Neural cell (in vitro differentiated cells): ENCODE results near the gene GMPPA. TPM values are rescaled to one million over a fixed set of nuclear protein-coding genes. Genes with fewer than 3 reads are reported as not detected.

ENCODE experiments used
- H2AFZ ChIP-seq: fragments of 200-600, 300-800 bp; sonication (generic), shearing (Covaris generic); 2 replicates; pipeline ENCODE4 v1.6.0; 2014; ENCODE audit warnings: low read depth, mild to moderate bottlenecking, antibody characterized with exemption, low read length, moderate library complexity
- H3F3A ChIP-seq: fragments of 200-600 bp; shearing (Covaris generic); 2 replicates; pipeline ENCODE4 v1.6.1; 2016; ENCODE audit warnings: mild to moderate bottlenecking, moderate library complexity, mixed read lengths, antibody characterized with exemption, low read length; ENCODE audit not compliant: insufficient read depth, poor library complexity, severe bottlenecking
- H3K27ac ChIP-seq: fragments of 200-600, 300-800 bp; sonication (generic), shearing (Covaris generic); 2 replicates; pipeline ENCODE4 v1.5.1; 2014; ENCODE audit warnings: mild to moderate bottlenecking, low read length, moderate library complexity
- H3K27me3 ChIP-seq: fragments of 300-800, 200-600 bp; sonication (generic), shearing (Covaris generic); 2 replicates; pipeline ENCODE4 v1.6.0; 2014; ENCODE audit warnings: mild to moderate bottlenecking, low read depth, low read length, moderate library complexity; ENCODE audit not compliant: insufficient read depth
- H3K36me3 ChIP-seq: fragments of 300-800, 200-600 bp; sonication (generic), shearing (Covaris generic); 2 replicates; pipeline ENCODE4 v1.5.1; 2014; ENCODE audit warnings: mild to moderate bottlenecking, antibody characterized with exemption, low read length, moderate library complexity; ENCODE audit not compliant: insufficient read depth
- H3K4me2 ChIP-seq: fragments of 300-800, 200-600 bp; sonication (generic), shearing (Covaris generic); 2 replicates; pipeline ENCODE4 v1.6.0; 2014; ENCODE audit warnings: mild to moderate bottlenecking, low read length
- H3K4me3 ChIP-seq: fragments of 300-800, 200-600 bp; sonication (generic), shearing (Covaris generic); 2 replicates; pipeline ENCODE4 v1.5.1; 2014; ENCODE audit warnings: mild to moderate bottlenecking, low read length, moderate library complexity
- H3K79me2 ChIP-seq: fragments of 200-600 bp; shearing (Covaris generic); replicated peaks from 2 replicates; pipeline ENCODE4 v1.6.0; 2014; ENCODE audit warnings: mild to moderate bottlenecking, low read length, moderate library complexity; ENCODE audit not compliant: insufficient read depth
- H3K9ac ChIP-seq: fragments of 300-800, 200-600 bp; sonication (generic), shearing (Covaris generic); 2 replicates; pipeline ENCODE4 v1.6.1; 2016; ENCODE audit warnings: mild to moderate bottlenecking, low read length, mixed read lengths
- H3K9me2 ChIP-seq: fragments of 200-600 bp; shearing (Covaris generic); 2 replicates; pipeline ENCODE4 v1.6.1; 2016; ENCODE audit warnings: mild to moderate bottlenecking, low read length, mixed read lengths; ENCODE audit not compliant: insufficient read depth
- H3K9me3 ChIP-seq: fragments of 200-600, 300-800 bp; sonication (generic), shearing (Covaris generic); 2 replicates; pipeline ENCODE4 v1.6.1; 2016; ENCODE audit warnings: mild to moderate bottlenecking, mixed run types, low read length, moderate library complexity, mixed read lengths
- H4K20me1 ChIP-seq: fragments of 200-600 bp; shearing (Covaris generic); 2 replicates; pipeline ENCODE4 v1.6.1; 2016; ENCODE audit warnings: mild to moderate bottlenecking, mixed run types; ENCODE audit not compliant: insufficient read depth
- EP300 ChIP-seq: fragments of 450-650 bp; conservative IDR thresholded peaks from 2 replicates; pipeline ENCODE4 v1.6.1; 2014; ENCODE audit warnings: antibody characterized with exemption, mild to moderate bottlenecking, moderate library complexity; ENCODE audit not compliant: poor library complexity, severe bottlenecking
- EZH2 ChIP-seq: fragments of 200-600, 300-800 bp; shearing (Covaris generic), sonication (generic); IDR thresholded peaks from 2 replicates; pipeline ENCODE4 v1.6.1; 2014; ENCODE audit warnings: antibody characterized with exemption, low read length, borderline replicate concordance, mild to moderate bottlenecking; ENCODE audit not compliant: insufficient read depth, poor library complexity, severe bottlenecking
- MXI1 ChIP-seq: fragments of 450-650 bp; conservative IDR thresholded peaks from 2 replicates; pipeline ENCODE4 v1.6.1; 2014; ENCODE audit warnings: antibody characterized with exemption, mild to moderate bottlenecking; ENCODE audit not compliant: poor library complexity, severe bottlenecking
- POLR2AphosphoS5 ChIP-seq: IDR thresholded peaks from 2 replicates; pipeline ENCODE4 v1.6.1; 2012
- RAD21 ChIP-seq: fragments of 450-650 bp; conservative IDR thresholded peaks from 2 replicates; pipeline ENCODE4 v1.6.1; 2014; ENCODE audit warnings: antibody characterized with exemption, mild to moderate bottlenecking, moderate library complexity
- SMC3 ChIP-seq: fragments of 450-650 bp; conservative IDR thresholded peaks from 2 replicates; pipeline ENCODE4 v1.6.1; 2014; ENCODE audit warnings: antibody characterized with exemption, mild to moderate bottlenecking, moderate library complexity; ENCODE audit not compliant: poor library complexity
- TAF1 ChIP-seq: IDR thresholded peaks from 2 replicates; pipeline ENCODE4 v1.6.1; 2012; ENCODE audit warnings: low read depth
- polyA plus RNA-seq: library from polyadenylated mRNA; depleted of rRNA; stranded (reverse); fragments of >200 nt; gene quantifications from 2 replicates; pipeline ENCODE4 v1.2.3, GENCODE V29; 2014
- TF ChIP-seq, protein P1 (sequence below): IDR thresholded peaks from 2 replicates; pipeline ENCODE4 v1.6.1; 2012; ENCODE audit warnings: borderline replicate concordance
- TF ChIP-seq, protein P2 (sequence below): fragments of 450-650 bp; IDR thresholded peaks from 2 replicates; pipeline ENCODE4 v1.5.1; 2014; ENCODE audit warnings: antibody characterized with exemption, mild to moderate bottlenecking, moderate library complexity; ENCODE audit not compliant: poor library complexity, severe bottlenecking

GMPPA gene
- polyA plus RNA-seq, 1 donor from 2014 or later, result 20.4 TPM

DNA sequence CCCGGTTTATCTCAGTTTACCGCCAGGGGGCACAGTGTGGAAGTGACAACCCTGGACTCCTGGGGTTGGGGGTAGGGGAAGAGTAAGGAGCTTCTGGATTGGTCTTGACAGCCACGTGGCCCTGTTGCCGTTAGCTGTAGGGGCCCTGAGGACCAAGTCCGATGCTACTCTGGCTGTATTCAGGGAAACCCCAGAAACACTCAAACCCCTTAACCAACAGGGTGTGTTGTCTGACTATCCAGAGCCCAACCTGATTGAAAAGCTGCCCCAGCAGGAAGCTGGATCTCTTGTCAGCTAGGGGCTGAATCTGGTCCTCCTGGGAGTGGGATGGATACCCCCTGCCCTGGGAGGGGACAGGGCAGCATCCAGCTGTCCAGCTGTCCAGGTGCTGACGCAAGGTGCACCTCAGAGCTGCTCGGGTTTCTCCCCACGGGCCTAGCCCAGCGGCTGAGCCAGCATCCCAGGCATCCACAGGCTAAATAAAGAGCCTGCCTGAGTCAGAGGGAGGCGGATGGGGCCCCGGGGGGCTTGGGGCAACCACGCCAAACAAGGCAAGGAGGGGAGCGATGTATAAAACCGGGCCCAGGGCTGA is 3.1 kb upstream of the GMPPA start:
- Histone ChIP-seq H3K79me2 (no peaks in the 10 kb centered on the region), H3K36me3 (no peaks in the 10 kb centered on the region), H3F3A (no peaks in the 10 kb centered on the region), H2AFZ (no peak overlapping the region), H3K27me3 (peaks cover 60% of the 10 kb centered on the region), H3K9ac (no peak overlapping the region), H3K9me3 (no peaks in the 10 kb centered on the region), H3K4me2 (no peak overlapping the region), H3K9me2 (no peaks in the 10 kb centered on the region), H4K20me1 (no peaks in the 10 kb centered on the region), H3K4me3 (peak overlapping the region; percentile 8), H3K27ac (no peak overlapping the region)
- peak; percentile 27 for TF ChIP-seq RAD21
- TF ChIP-seq, protein P1, sequence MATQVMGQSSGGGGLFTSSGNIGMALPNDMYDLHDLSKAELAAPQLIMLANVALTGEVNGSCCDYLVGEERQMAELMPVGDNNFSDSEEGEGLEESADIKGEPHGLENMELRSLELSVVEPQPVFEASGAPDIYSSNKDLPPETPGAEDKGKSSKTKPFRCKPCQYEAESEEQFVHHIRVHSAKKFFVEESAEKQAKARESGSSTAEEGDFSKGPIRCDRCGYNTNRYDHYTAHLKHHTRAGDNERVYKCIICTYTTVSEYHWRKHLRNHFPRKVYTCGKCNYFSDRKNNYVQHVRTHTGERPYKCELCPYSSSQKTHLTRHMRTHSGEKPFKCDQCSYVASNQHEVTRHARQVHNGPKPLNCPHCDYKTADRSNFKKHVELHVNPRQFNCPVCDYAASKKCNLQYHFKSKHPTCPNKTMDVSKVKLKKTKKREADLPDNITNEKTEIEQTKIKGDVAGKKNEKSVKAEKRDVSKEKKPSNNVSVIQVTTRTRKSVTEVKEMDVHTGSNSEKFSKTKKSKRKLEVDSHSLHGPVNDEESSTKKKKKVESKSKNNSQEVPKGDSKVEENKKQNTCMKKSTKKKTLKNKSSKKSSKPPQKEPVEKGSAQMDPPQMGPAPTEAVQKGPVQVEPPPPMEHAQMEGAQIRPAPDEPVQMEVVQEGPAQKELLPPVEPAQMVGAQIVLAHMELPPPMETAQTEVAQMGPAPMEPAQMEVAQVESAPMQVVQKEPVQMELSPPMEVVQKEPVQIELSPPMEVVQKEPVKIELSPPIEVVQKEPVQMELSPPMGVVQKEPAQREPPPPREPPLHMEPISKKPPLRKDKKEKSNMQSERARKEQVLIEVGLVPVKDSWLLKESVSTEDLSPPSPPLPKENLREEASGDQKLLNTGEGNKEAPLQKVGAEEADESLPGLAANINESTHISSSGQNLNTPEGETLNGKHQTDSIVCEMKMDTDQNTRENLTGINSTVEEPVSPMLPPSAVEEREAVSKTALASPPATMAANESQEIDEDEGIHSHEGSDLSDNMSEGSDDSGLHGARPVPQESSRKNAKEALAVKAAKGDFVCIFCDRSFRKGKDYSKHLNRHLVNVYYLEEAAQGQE, result no peak
- no peak for TF ChIP-seq POLR2AphosphoS5
- TF ChIP-seq, protein P2, sequence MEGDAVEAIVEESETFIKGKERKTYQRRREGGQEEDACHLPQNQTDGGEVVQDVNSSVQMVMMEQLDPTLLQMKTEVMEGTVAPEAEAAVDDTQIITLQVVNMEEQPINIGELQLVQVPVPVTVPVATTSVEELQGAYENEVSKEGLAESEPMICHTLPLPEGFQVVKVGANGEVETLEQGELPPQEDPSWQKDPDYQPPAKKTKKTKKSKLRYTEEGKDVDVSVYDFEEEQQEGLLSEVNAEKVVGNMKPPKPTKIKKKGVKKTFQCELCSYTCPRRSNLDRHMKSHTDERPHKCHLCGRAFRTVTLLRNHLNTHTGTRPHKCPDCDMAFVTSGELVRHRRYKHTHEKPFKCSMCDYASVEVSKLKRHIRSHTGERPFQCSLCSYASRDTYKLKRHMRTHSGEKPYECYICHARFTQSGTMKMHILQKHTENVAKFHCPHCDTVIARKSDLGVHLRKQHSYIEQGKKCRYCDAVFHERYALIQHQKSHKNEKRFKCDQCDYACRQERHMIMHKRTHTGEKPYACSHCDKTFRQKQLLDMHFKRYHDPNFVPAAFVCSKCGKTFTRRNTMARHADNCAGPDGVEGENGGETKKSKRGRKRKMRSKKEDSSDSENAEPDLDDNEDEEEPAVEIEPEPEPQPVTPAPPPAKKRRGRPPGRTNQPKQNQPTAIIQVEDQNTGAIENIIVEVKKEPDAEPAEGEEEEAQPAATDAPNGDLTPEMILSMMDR, result peak; percentile 63
- TF ChIP-seq EZH2, result no peak
- TF ChIP-seq TAF1, result no peak
- peak; percentile 56 for TF ChIP-seq SMC3
- no peak for TF ChIP-seq MXI1

DNA sequence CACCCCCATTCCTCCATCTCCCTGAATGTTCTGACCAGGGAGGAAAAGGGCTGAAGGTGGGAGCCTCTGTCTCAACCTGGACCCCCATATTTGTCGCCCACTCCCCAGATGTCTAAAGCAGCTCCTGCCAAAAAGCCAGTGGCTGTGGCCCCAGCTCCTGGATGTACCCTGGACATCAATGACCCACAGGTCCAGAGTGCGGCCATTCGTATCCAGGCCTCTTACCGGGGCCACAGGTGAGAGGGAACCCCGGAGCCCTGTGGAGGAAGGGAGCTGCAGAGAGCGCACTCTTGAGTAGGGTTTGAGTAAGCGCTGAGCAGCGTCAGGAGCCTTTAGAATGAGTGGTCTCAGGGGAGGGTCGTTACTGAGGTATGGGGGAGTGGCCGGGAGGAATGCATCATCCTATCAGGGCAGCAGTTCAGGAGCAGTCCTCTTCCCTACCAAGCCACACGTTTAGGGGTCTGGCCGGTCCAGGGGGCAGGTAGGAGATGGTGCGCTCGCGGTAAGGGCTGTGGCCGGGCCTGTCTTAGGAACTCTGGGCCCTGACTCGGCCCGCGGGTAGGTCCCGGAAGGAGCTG is 2.4 kb upstream of the GMPPA start:
- Histone ChIP-seq H3K27me3 (peaks cover 60% of the 10 kb centered on the region), H4K20me1 (no peaks in the 10 kb centered on the region), H3K9me3 (no peaks in the 10 kb centered on the region), H3K4me3 (no peak overlapping the region), H3F3A (no peaks in the 10 kb centered on the region), H3K27ac (no peak overlapping the region), H2AFZ (no peak overlapping the region), H3K9me2 (no peaks in the 10 kb centered on the region), H3K36me3 (no peaks in the 10 kb centered on the region), H3K4me2 (no peak overlapping the region), H3K9ac (no peak overlapping the region), H3K79me2 (no peaks in the 10 kb centered on the region)
- TF ChIP-seq POLR2AphosphoS5 (no peak), EZH2 (no peak), EP300 (no peak), MXI1 (no peak), RAD21 (no peak), TAF1 (no peak)
- TF ChIP-seq, protein P2, result no peak
- TF ChIP-seq, protein P1, result no peak
